Body of pancreas (tissue), 4 donors: ENCODE data around the gene NATD1. TPM values are rescaled to one million over a fixed set of nuclear protein-coding genes. Genes with fewer than 3 reads are reported as not detected.

ENCODE experiments used
- ATAC-seq: fragments of 150-250 bp; one replicate; pipeline ENCODE4 v1.9.1; 2016
- DNase-seq, 4 donors: peaks; one replicate each; pipeline ENCODE4 v3.0.0-alpha.2; 2019
- H3K27ac ChIP-seq, 4 donors: fragments of 200-600 bp; sonication (generic); 1 replicate in 3 of 4; 2 replicates in 1 of 4; pipeline versions ENCODE4 v1.5.1 to v1.6.1; 2016 to 2019; ENCODE audit warnings: mild to moderate bottlenecking in 1 of 4, mixed read lengths in 1 of 4, moderate library complexity in 1 of 4
- H3K27me3 ChIP-seq, 2 donors: fragments of 200-600 bp; sonication (generic); one replicate each; pipeline ENCODE4 v1.6.0; 2016; ENCODE audit warnings: mild to moderate bottlenecking in 1 of 2
- H3K36me3 ChIP-seq, 2 donors: fragments of 200-600 bp; sonication (generic); replicated peaks in 1 of 2; 2 replicates each; pipeline ENCODE4 v1.5.1; 2016; ENCODE audit warnings: low read depth in 2 of 2; ENCODE audit not compliant: insufficient read depth in 1 of 2
- H3K4me1 ChIP-seq: fragments of 200-600 bp; sonication (generic); one replicate; pipeline ENCODE4 v1.6.0; 2016
- H3K4me3 ChIP-seq, 2 donors: fragments of 200-600 bp; sonication (generic); 1 replicate in 1 of 2; 2 replicates in 1 of 2; pipeline ENCODE4 v1.5.1; 2016 to 2019
- H3K9me3 ChIP-seq, 3 donors: fragments of 200-600 bp; sonication (generic); 1 replicate in 2 of 3; 2 replicates in 1 of 3; pipeline ENCODE4 v1.5.1; 2016
- CTCF ChIP-seq, 7 experiments: fragments of 450-650 bp in 4 of 7; fragments of 200-600 bp in 3 of 7; sonication (generic) in 3 of 7; IDR thresholded peaks; one replicate each; pipeline ENCODE4 v1.5.1; 2016 to 2019; ENCODE audit warnings: antibody characterized with exemption in 7 of 7
- POLR2A ChIP-seq, 3 donors: fragments of 450-650 bp; IDR thresholded peaks; one replicate each; pipeline ENCODE4 v1.6.1; 2016; ENCODE audit warnings: antibody characterized with exemption in 3 of 3, mild to moderate bottlenecking in 2 of 3
- WGBS, 2 donors: methylation state at CpG; one replicate each; pipeline ENCODE4 v1.1.5; 2017; 5-methylcytosine and 5-hydroxymethylcytosine counted together
- intact Hi-C: fragments of 100-400 bp; cut with DNase I; formaldehyde crosslinking; loops from one replicate; pipeline ENCODE4 v1.15.1; 2023
- total RNA-seq, 2 donors: library from RNA; depleted of rRNA; stranded (reverse); fragments of >200 nt; gene quantifications; one replicate each; pipeline ENCODE4 v1.1.0, GENCODE V29; 2016

The NATD1 gene
- total RNA-seq, 2 donors from 2014 or later = 2.6 to 7.0 TPM

- H3K36me3 ChIP-seq = no peaks in the 10 kb centered on the region
- TF ChIP-seq CTCF (IDR thresholded peaks at IDR 0.05) = no peak
- no peak for TF ChIP-seq POLR2A (IDR thresholded peaks at IDR 0.05)
- intact Hi-C loops = no loop called here
- no peaks in the 10 kb centered on the region for H3K4me1 ChIP-seq
- H3K9me3 ChIP-seq = no peaks in the 10 kb centered on the region
- H3K27me3 ChIP-seq = no peaks in the 10 kb centered on the region
- DNase-seq (no peak), ATAC-seq (no peak)
- no peak overlapping the region for H3K27ac ChIP-seq
- 84 to 93% methylated on average over 14 to 26 of the region's 26 CpGs for WGBS, 2 donors
- no peak overlapping the region for H3K4me3 ChIP-seq
Measured at GRCh38 chr17:21242780-21243515, 10.3 kb downstream of the NATD1 start.

GRCh38 chr17:21242026-21242697 is 11.0 kb downstream of the NATD1 start:
- 70 to 72% methylated on average over 7 to 11 of the region's 11 CpGs for WGBS, 2 donors
- Histone ChIP-seq H3K4me1 (no peaks in the 10 kb centered on the region), H3K27ac (no peak overlapping the region), H3K36me3 (no peaks in the 10 kb centered on the region), H3K9me3 (no peaks in the 10 kb centered on the region), H3K27me3 (no peaks in the 10 kb centered on the region), H3K4me3 (no peak overlapping the region)
- no peak for DNase-seq
- TF ChIP-seq CTCF (IDR thresholded peaks at IDR 0.05) = no peak
- TF ChIP-seq POLR2A (IDR thresholded peaks at IDR 0.05) = no peak
- ATAC-seq = no peak
- intact Hi-C loops = no loop called here

GRCh38 chr17:21241564-21241963 is 11.6 kb downstream of the NATD1 start:
- Histone ChIP-seq H3K4me3 (no peak overlapping the region), H3K4me1 (no peaks in the 10 kb centered on the region), H3K27me3 (no peaks in the 10 kb centered on the region), H3K9me3 (no peaks in the 10 kb centered on the region), H3K36me3 (no peaks in the 10 kb centered on the region), H3K27ac (no peak overlapping the region)
- no peak for DNase-seq
- WGBS, 2 donors = 80 to 88% methylated on average over 7 to 11 of the region's 11 CpGs
- TF ChIP-seq POLR2A (IDR thresholded peaks at IDR 0.05) (no peak), CTCF (IDR thresholded peaks at IDR 0.05) (no peak)
- ATAC-seq = no peak
- intact Hi-C loops = no loop called here

GRCh38 chr17:21240369-21241055 is 12.7 kb downstream of the NATD1 start:
- intact Hi-C loops = no loop called here

More at GRCh38 chr17:21240369-21241055, 12.7 kb downstream of the NATD1 start:
- Histone ChIP-seq H3K4me3 (no peak overlapping the region), H3K36me3 (no peaks in the 10 kb centered on the region), H3K9me3 (no peaks in the 10 kb centered on the region), H3K27me3 (no peaks in the 10 kb centered on the region), H3K4me1 (no peaks in the 10 kb centered on the region), H3K27ac (no peak overlapping the region)
- no peak for ATAC-seq
- TF ChIP-seq POLR2A (IDR thresholded peaks at IDR 0.05) = no peak
- no peak for TF ChIP-seq CTCF (IDR thresholded peaks at IDR 0.05)
- no peak for DNase-seq
- 67 to 79% methylated on average over 13 to 23 of the region's 25 CpGs for WGBS, 2 donors
